Measurements from ENCODE around the gene RBFOX2. TPM values are rescaled to one million over a fixed set of nuclear protein-coding genes. Genes with fewer than 3 reads are reported as not detected.
A peak's percentile ranks its signal among the peaks of the same experiment; 100 is the strongest.

RBFOX2 gene
- total and polyA plus RNA-seq, 4 donors = 14.2 to 53.6 (median 25.6) TPM

DNA sequence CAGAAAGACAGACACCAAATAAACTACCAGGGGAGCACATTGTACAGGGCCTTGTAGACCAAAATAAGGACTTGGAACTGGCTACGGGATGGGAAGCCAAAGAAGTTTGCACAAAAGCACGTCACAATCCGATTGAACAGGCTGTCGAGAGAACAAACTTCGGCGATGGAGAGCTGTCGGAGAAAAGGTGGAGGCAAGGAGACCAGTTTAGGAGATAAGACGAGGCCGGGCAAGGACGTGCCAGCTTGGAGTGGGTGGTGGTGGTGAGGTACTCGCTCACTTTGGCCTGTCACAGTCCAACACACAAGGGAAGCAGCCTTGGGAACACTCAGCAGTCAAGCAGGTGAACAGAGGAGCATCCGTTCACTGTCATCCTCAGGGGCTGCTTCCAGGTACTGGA, 291.9 kb downstream of the RBFOX2 start:
- no peak for TF ChIP-seq HNF4G (IDR thresholded peaks at IDR 0.05)
- TF ChIP-seq, protein P1, sequence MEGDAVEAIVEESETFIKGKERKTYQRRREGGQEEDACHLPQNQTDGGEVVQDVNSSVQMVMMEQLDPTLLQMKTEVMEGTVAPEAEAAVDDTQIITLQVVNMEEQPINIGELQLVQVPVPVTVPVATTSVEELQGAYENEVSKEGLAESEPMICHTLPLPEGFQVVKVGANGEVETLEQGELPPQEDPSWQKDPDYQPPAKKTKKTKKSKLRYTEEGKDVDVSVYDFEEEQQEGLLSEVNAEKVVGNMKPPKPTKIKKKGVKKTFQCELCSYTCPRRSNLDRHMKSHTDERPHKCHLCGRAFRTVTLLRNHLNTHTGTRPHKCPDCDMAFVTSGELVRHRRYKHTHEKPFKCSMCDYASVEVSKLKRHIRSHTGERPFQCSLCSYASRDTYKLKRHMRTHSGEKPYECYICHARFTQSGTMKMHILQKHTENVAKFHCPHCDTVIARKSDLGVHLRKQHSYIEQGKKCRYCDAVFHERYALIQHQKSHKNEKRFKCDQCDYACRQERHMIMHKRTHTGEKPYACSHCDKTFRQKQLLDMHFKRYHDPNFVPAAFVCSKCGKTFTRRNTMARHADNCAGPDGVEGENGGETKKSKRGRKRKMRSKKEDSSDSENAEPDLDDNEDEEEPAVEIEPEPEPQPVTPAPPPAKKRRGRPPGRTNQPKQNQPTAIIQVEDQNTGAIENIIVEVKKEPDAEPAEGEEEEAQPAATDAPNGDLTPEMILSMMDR (IDR thresholded peaks at IDR 0.05; ENCODE audit: low read depth, low read length, missing input control) = no peak
- TF ChIP-seq GABPA (IDR thresholded peaks at IDR 0.05 in 1 of 2, conservative IDR thresholded peaks at IDR 0.05 in 1 of 2) = no peak
- TF ChIP-seq TAF1 (conservative IDR thresholded peaks at IDR 0.05) = no peak
- TF ChIP-seq RAD21 (IDR thresholded peaks at IDR 0.05) = no peak
- TF ChIP-seq EGR1 (IDR thresholded peaks at IDR 0.05; ENCODE audit: low read depth in 2 of 2) = no peak
- no peak for TF ChIP-seq FOXA1 (IDR thresholded peaks at IDR 0.05)
- TF ChIP-seq, protein P2, sequence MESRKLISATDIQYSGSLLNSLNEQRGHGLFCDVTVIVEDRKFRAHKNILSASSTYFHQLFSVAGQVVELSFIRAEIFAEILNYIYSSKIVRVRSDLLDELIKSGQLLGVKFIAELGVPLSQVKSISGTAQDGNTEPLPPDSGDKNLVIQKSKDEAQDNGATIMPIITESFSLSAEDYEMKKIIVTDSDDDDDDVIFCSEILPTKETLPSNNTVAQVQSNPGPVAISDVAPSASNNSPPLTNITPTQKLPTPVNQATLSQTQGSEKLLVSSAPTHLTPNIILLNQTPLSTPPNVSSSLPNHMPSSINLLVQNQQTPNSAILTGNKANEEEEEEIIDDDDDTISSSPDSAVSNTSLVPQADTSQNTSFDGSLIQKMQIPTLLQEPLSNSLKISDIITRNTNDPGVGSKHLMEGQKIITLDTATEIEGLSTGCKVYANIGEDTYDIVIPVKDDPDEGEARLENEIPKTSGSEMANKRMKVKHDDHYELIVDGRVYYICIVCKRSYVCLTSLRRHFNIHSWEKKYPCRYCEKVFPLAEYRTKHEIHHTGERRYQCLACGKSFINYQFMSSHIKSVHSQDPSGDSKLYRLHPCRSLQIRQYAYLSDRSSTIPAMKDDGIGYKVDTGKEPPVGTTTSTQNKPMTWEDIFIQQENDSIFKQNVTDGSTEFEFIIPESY (IDR thresholded peaks at IDR 0.05) = no peak
- TF ChIP-seq, protein P3, sequence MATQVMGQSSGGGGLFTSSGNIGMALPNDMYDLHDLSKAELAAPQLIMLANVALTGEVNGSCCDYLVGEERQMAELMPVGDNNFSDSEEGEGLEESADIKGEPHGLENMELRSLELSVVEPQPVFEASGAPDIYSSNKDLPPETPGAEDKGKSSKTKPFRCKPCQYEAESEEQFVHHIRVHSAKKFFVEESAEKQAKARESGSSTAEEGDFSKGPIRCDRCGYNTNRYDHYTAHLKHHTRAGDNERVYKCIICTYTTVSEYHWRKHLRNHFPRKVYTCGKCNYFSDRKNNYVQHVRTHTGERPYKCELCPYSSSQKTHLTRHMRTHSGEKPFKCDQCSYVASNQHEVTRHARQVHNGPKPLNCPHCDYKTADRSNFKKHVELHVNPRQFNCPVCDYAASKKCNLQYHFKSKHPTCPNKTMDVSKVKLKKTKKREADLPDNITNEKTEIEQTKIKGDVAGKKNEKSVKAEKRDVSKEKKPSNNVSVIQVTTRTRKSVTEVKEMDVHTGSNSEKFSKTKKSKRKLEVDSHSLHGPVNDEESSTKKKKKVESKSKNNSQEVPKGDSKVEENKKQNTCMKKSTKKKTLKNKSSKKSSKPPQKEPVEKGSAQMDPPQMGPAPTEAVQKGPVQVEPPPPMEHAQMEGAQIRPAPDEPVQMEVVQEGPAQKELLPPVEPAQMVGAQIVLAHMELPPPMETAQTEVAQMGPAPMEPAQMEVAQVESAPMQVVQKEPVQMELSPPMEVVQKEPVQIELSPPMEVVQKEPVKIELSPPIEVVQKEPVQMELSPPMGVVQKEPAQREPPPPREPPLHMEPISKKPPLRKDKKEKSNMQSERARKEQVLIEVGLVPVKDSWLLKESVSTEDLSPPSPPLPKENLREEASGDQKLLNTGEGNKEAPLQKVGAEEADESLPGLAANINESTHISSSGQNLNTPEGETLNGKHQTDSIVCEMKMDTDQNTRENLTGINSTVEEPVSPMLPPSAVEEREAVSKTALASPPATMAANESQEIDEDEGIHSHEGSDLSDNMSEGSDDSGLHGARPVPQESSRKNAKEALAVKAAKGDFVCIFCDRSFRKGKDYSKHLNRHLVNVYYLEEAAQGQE (IDR thresholded peaks at IDR 0.05) = no peak
- no peak for TF ChIP-seq HNF4A (conservative IDR thresholded peaks at IDR 0.05)
- TF ChIP-seq NR2F2 (IDR thresholded peaks at IDR 0.05) = no peak
- TF ChIP-seq, protein P4, sequence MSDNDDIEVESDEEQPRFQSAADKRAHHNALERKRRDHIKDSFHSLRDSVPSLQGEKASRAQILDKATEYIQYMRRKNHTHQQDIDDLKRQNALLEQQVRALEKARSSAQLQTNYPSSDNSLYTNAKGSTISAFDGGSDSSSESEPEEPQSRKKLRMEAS (IDR thresholded peaks at IDR 0.05) = no peak
- no peak for TF ChIP-seq FOXA2 (IDR thresholded peaks at IDR 0.05)
- no peak for TF ChIP-seq RXRA (IDR thresholded peaks at IDR 0.05)
- TF ChIP-seq SP1 (IDR thresholded peaks at IDR 0.05) = no peak
- TF ChIP-seq JUND (IDR thresholded peaks at IDR 0.05) = no peak
- Histone ChIP-seq H3K27ac (ENCODE audit: low read depth in 1 of 2, low read length in 2 of 2) (no peak overlapping the region), H3K9me3 (ENCODE audit: control insufficient read depth in 4 of 4, low read length in 3 of 4) (no peaks in the 10 kb centered on the region)

DNA sequence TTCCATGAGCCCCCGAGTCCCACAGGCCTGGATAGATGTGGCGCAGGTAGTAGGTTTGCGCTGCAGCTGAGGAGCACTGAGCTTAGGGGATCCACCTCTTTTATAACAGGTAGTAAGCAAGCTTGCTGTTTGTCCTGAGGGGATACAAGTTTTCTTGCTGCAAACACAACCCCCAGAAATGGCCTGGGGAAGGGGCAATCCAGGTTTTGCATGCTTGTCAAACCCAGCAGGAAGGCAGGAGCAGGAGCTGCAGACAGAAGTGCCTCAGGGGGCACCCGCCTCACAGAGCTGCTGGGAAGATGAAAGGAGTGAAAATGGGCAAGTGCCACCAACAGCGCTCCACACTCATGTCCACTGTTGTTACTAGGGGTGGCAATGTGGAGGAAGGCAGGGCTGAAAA, 292.5 kb downstream of the RBFOX2 start:
- no peak overlapping the region for H3K4me3 ChIP-seq (ENCODE audit: low read depth in 1 of 3, low read length in 3 of 3)
- WGBS = 96% methylated on average over 5 of the region's 5 CpGs
- H3K36me3 ChIP-seq (ENCODE audit: control insufficient read depth in 4 of 4, insufficient read depth in 3 of 4, low read depth in 1 of 4, low read length in 3 of 4) = peaks cover 0 to 2% (median 0%) of the 10 kb centered on the region in 4 donors
- no peak overlapping the region for H3K27ac ChIP-seq (ENCODE audit: low read depth in 1 of 2, low read length in 2 of 2)
- no peaks in the 10 kb centered on the region for H3K27me3 ChIP-seq (ENCODE audit: control insufficient read depth in 4 of 4, insufficient read depth in 4 of 4, low read length in 3 of 4)
- no peak for TF ChIP-seq RXRA (IDR thresholded peaks at IDR 0.05)
- DNase-seq (ENCODE audit: low spot score) = peak; percentile 19
- H3K9ac ChIP-seq (ENCODE audit: low read depth in 1 of 2, low read length in 2 of 2) = no peak overlapping the region
- no peaks in the 10 kb centered on the region for H3K9me3 ChIP-seq (ENCODE audit: control insufficient read depth in 4 of 4, low read length in 3 of 4)
- peaks cover 0 to 18% (median 9%) of the 10 kb centered on the region in 4 donors for H3K4me1 ChIP-seq (ENCODE audit: control insufficient read depth in 4 of 4, insufficient read depth in 4 of 4, low read length in 3 of 4)

More for the DNA sequence above, 291.9 kb downstream of the RBFOX2 start:
- H3K9ac ChIP-seq (ENCODE audit: low read depth in 1 of 2, low read length in 2 of 2) = no peak overlapping the region
- H3K4me3 ChIP-seq (ENCODE audit: low read depth in 1 of 3, low read length in 3 of 3) = no peak overlapping the region
- WGBS = 93% methylated on average over 12 of the region's 12 CpGs
- peaks cover 0 to 18% (median 9%) of the 10 kb centered on the region in 4 donors for H3K4me1 ChIP-seq (ENCODE audit: control insufficient read depth in 4 of 4, insufficient read depth in 4 of 4, low read length in 3 of 4)
- no peak for DNase-seq (ENCODE audit: low spot score)
- no peaks in the 10 kb centered on the region for H3K27me3 ChIP-seq (ENCODE audit: control insufficient read depth in 4 of 4, insufficient read depth in 4 of 4, low read length in 3 of 4)
- H3K36me3 ChIP-seq (ENCODE audit: control insufficient read depth in 4 of 4, insufficient read depth in 3 of 4, low read depth in 1 of 4, low read length in 3 of 4) = peaks cover 0 to 2% (median 0%) of the 10 kb centered on the region in 4 donors
